GM12892 (cell line): ENCODE results near the gene SFTPB.

ENCODE experiments used
- POLR2A ChIP-seq: IDR thresholded peaks from 2 replicates; pipeline ENCODE4 v1.6.1; 2011; ENCODE audit warnings: low read depth, low read length, control low read depth
- TAF1 ChIP-seq: IDR thresholded peaks from 2 replicates; pipeline ENCODE4 v1.6.1; 2011; ENCODE audit warnings: low read depth, mild to moderate bottlenecking, control low read depth, low read length, borderline replicate concordance

DNA sequence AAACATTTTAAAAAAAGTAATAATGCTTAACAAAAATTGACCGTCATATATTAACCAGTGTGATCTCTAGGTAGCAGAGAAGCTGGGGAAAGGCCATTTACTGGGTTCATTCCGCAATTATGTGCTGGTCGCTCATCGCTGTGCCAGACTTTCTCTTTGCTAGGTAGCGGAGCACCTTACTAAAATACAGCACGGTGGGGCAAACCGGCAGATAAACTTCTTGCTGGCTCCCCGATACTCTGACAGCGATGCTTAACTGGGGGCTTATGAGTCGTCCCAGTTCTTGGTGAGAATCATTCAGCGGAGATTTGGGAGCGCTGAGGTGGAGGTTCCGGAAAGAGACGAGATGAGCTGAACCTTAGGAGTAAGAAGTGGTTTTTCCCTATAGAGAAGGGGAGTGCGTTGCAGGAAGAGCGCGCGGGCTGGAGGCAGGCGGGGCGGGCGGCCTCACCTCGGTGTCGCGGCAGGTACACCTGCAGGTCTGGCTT lies 56.7 kb downstream of the SFTPB start:
- TF ChIP-seq POLR2A (no peak), TAF1 (no peak)
